H1 (cell line): ENCODE results near the gene PTH1R. TPM values are rescaled to one million over a fixed set of nuclear protein-coding genes. Genes with fewer than 3 reads are reported as not detected.

ENCODE experiments used
- CHD2 ChIP-seq: IDR thresholded peaks from 2 replicates; pipeline ENCODE4 v1.6.1; 2012; ENCODE audit warnings: low read length, improper control_type of control experiment
- EP300 ChIP-seq, 2 experiments: IDR thresholded peaks; 1 replicate in 1 of 2; 2 replicates in 1 of 2; pipeline ENCODE4 v1.6.1; 2011 to 2012; ENCODE audit warnings: low read depth in 2 of 2, low read length in 2 of 2, mild to moderate bottlenecking in 2 of 2, borderline replicate concordance in 1 of 2, inconsistent platforms in 1 of 2, moderate library complexity in 1 of 2
- HDAC2 ChIP-seq, 2 experiments: fragments of 300-600 bp in 1 of 2; sonication (generic) in 1 of 2; IDR thresholded peaks; 2 replicates each; pipeline ENCODE4 v1.6.1; 2011 to 2012; ENCODE audit warnings: low read depth in 2 of 2, low read length in 2 of 2, mild to moderate bottlenecking in 2 of 2, moderate library complexity in 2 of 2, borderline replicate concordance in 1 of 2, inconsistent platforms in 1 of 2
- PHF8 ChIP-seq: fragments of 200-600 bp; sonication (generic); conservative IDR thresholded peaks from 2 replicates; pipeline ENCODE4 v1.7.1; 2012; ENCODE audit warnings: low read depth, mild to moderate bottlenecking, inconsistent platforms, low read length, moderate library complexity
- RAD21 ChIP-seq, 2 experiments: IDR thresholded peaks in 1 of 2; conservative IDR thresholded peaks in 1 of 2; 2 replicates each; pipeline ENCODE4 v1.6.1; 2011; ENCODE audit warnings: low read depth in 2 of 2, low read length in 2 of 2, improper control_type of control experiment in 1 of 2, inconsistent platforms in 1 of 2, mild to moderate bottlenecking in 1 of 2, moderate library complexity in 1 of 2
- SIRT6 ChIP-seq: IDR thresholded peaks from one replicate; pipeline ENCODE4 v1.7.1; 2012; ENCODE audit warnings: low read length, inconsistent platforms
- SP1 ChIP-seq: IDR thresholded peaks from 2 replicates; pipeline ENCODE4 v1.6.1; 2011; ENCODE audit warnings: low read depth, low read length
- SRF ChIP-seq: IDR thresholded peaks from 2 replicates; pipeline ENCODE4 v1.6.1; 2011; ENCODE audit warnings: mild to moderate bottlenecking, low read depth, low read length, moderate library complexity
- TBP ChIP-seq: IDR thresholded peaks from 2 replicates; pipeline ENCODE4 v1.6.1; 2011; ENCODE audit warnings: low read depth, low read length, improper control_type of control experiment
- polyA plus RNA-seq, 7 experiments: library from polyadenylated mRNA; depleted of rRNA in 3 of 7; stranded (reverse) in 5 of 7; unstranded in 2 of 7; fragments of >200 nt in 5 of 7; fragments of 200-250 nt in 2 of 7; gene quantifications; 1 replicate in 5 of 7; 2 replicates in 1 of 7; 4 replicates in 1 of 7; pipeline versions ENCODE4 v1.2.1 to v1.2.3, GENCODE V29; 2011 to 2013; ENCODE audit warnings: missing spikeins in 2 of 7, mixed read lengths in 2 of 7
- total RNA-seq: library from RNA; stranded (reverse); fragmentation: NEBNext Ultra II Directional; extraction: Animal tissue kit (Norgen Biotek cat#: 25700); gene quantifications from 2 replicates; pipeline ENCODE4 v1.2.1, GENCODE V29; 2021
- TF ChIP-seq, protein P1 (sequence below): IDR thresholded peaks from 2 replicates; pipeline ENCODE4 v1.6.1; 2011; ENCODE audit warnings: low read length, improper control_type of control experiment

Gene PTH1R
- total and polyA plus RNA-seq, 2 of the 8 experiments (the other 6 are each of a cell fraction or from before 2014, with no cell fraction given): 0.57 to 1.5 TPM

DNA sequence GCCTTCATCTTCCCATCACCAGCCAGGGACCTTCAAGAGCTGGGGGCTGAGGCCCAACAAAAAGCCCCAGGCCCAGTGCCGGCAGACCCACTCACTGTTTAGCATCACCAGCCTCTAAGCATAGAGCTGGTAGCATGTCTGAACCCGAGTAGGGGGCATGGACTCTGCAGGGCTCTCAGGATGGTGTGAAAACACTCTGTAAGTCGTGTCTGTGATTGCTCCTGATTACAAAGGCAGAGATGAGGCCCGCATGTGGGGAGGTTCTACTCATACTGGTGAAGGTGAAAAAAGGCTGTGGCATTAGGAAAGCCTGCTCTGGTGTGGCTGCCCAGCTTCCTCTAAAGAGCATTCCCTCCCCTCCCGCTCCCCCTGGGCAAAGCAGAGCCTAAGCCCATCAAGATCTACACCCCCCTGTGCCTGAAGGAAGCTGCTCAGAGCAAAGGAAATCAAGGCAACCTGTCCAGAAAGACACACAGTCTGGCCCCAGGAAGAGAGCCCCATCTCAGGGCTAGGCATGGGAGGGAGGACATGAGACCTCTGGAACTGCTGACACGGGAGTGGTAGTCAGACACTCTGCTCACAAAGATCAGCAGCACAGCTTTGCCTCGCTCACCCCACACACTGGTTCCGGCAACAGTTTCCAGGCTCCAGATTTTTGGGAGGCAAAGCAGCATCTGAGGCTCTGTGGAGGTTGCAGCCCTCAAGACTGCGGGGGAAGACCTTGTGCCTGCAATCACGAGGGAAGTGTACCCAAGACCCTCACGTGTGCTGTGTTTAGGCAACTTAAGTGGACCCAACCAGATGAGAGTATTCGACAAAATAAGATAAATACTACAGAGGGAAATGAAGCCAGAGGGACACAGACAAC is 62.3 kb downstream of the PTH1R start (continued):
- TF ChIP-seq, protein P1, sequence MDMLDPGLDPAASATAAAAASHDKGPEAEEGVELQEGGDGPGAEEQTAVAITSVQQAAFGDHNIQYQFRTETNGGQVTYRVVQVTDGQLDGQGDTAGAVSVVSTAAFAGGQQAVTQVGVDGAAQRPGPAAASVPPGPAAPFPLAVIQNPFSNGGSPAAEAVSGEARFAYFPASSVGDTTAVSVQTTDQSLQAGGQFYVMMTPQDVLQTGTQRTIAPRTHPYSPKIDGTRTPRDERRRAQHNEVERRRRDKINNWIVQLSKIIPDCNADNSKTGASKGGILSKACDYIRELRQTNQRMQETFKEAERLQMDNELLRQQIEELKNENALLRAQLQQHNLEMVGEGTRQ: no peak
- TF ChIP-seq HDAC2 (IDR thresholded peaks at IDR 0.05; ENCODE audit: borderline replicate concordance in 1 of 2, low read depth in 2 of 2, low read length in 2 of 2) (no peak), SP1 (no peak), PHF8 (no peak), RAD21 (IDR thresholded peaks at IDR 0.05 in 1 of 2, conservative IDR thresholded peaks at IDR 0.05 in 1 of 2; ENCODE audit: low read depth in 2 of 2, low read length in 2 of 2) (no peak), CHD2 (no peak), SRF (no peak), EP300 (IDR thresholded peaks at IDR 0.05; ENCODE audit: borderline replicate concordance in 1 of 2, low read depth in 2 of 2, low read length in 2 of 2) (no peak), SIRT6 (no peak), TBP (no peak)
